MM.1S (cell line): ENCODE measurements around the gene SFMBT2.

Experiments
- DNase-seq: peaks from one replicate; pipeline ENCODE4 v3.0.0-alpha.2; 2015
- H2AFZ ChIP-seq: fragments of 300-600 bp; sonication (generic); 2 replicates; pipeline ENCODE4 v1.6.0; 2016; ENCODE audit warnings: antibody characterized with exemption, low read length
- H3F3A ChIP-seq: fragments of 300-600 bp; sonication (generic); 2 replicates; pipeline ENCODE4 v1.6.1; 2016; ENCODE audit warnings: mild to moderate bottlenecking, antibody characterized with exemption, low read length, moderate library complexity, mixed read lengths; ENCODE audit not compliant: insufficient read depth
- H3K27ac ChIP-seq: fragments of 300-600 bp; sonication (generic); 2 replicates; pipeline ENCODE4 v1.5.1; 2016; ENCODE audit warnings: mild to moderate bottlenecking, low read length
- H3K27me3 ChIP-seq: fragments of 300-600 bp; sonication (generic); replicated peaks from 2 replicates; pipeline ENCODE4 v1.6.0; 2016; ENCODE audit warnings: low read length; ENCODE audit not compliant: insufficient read depth
- H3K36me3 ChIP-seq: fragments of 300-600 bp; sonication (generic); replicated peaks from 2 replicates; pipeline ENCODE4 v1.6.1; 2016; ENCODE audit warnings: mild to moderate bottlenecking, low read length, mixed read lengths; ENCODE audit not compliant: insufficient read depth
- H3K4me1 ChIP-seq: fragments of 300-600 bp; sonication (generic); 2 replicates; pipeline ENCODE4 v1.6.1; 2016; ENCODE audit warnings: low read length, mixed read lengths
- H3K4me2 ChIP-seq: fragments of 300-600 bp; sonication (generic); 2 replicates; pipeline ENCODE4 v1.6.0; 2016; ENCODE audit warnings: low read depth, low read length
- H3K4me3 ChIP-seq: fragments of 300-600 bp; sonication (generic); 2 replicates; pipeline ENCODE4 v1.5.1; 2016; ENCODE audit warnings: low read length, mixed read lengths
- H3K79me2 ChIP-seq: fragments of 300-600 bp; sonication (generic); 2 replicates; pipeline ENCODE4 v1.6.1; 2016; ENCODE audit warnings: mixed run types, low read length, mixed read lengths
- H3K9ac ChIP-seq: fragments of 300-600 bp; sonication (generic); 2 replicates; pipeline ENCODE4 v1.6.1; 2016; ENCODE audit warnings: low read length, mixed read lengths
- H3K9me2 ChIP-seq: fragments of 300-600 bp; sonication (generic); replicated peaks from 2 replicates; pipeline ENCODE4 v1.6.1; 2016; ENCODE audit warnings: mild to moderate bottlenecking, low read length, mixed read lengths; ENCODE audit not compliant: insufficient read depth
- H3K9me3 ChIP-seq: fragments of 300-600 bp; sonication (generic); replicated peaks from 2 replicates; pipeline ENCODE4 v1.6.1; 2016; ENCODE audit warnings: mild to moderate bottlenecking, low read length, mixed read lengths; ENCODE audit not compliant: insufficient read depth
- H4K20me1 ChIP-seq: fragments of 300-600 bp; sonication (generic); 2 replicates; pipeline ENCODE4 v1.6.1; 2016; ENCODE audit warnings: mild to moderate bottlenecking, low read length, moderate library complexity, mixed read lengths; ENCODE audit not compliant: insufficient read depth
- EZH2 ChIP-seq: fragments of 300-600 bp; sonication (generic); optimal IDR thresholded peaks from 2 replicates; pipeline ENCODE3; 2017; ENCODE audit warnings: low read depth, mild to moderate bottlenecking, antibody characterized with exemption, low read length, mixed read lengths
- EZH2phosphoT487 ChIP-seq: fragments of 300-600 bp; sonication (generic); IDR thresholded peaks from 2 replicates; pipeline ENCODE4 v1.6.1; 2018; ENCODE audit warnings: antibody characterized with exemption, low read length
- TF ChIP-seq, protein P1 (sequence below): fragments of 300-600 bp; sonication (generic); IDR thresholded peaks from 2 replicates; pipeline ENCODE4 v1.5.1; 2016; ENCODE audit warnings: antibody characterized with exemption, low read length, mixed read lengths

Gene SFMBT2

DNA sequence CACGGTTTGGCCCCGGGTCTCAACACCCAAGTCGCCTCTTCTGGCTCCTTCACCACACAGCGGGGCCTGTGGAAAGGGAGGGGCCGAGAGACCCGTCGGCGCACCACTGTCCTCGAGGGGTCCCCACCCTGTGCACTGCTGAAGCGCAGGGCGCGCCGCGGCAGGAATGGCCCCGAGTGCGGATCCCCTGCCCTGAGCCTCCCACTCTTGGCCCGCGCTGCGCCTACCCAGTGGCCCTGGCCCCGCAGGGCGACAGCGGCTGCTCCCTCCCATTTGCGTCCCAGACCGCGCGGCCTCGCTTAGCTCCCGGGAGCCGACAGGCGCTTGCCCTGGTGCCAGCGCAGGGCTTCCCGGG, 2.1 kb upstream of the SFMBT2 start:
- H3K9me3 ChIP-seq, result no peaks in the 10 kb centered on the region
- H3K4me3 ChIP-seq, result no peak overlapping the region
- 0 out of 2 replicates have a peak, but pooled peaks cover 4% of the 10 kb centered on the region for H4K20me1 ChIP-seq
- DNase-seq, result no peak
- no peak overlapping the region for H3K9ac ChIP-seq
- no peaks in the 10 kb centered on the region for H3K9me2 ChIP-seq
- no peak overlapping the region for H3K4me2 ChIP-seq
- H3K79me2 ChIP-seq, result peaks cover 34% of the 10 kb centered on the region
- H2AFZ ChIP-seq, result no peak overlapping the region
- TF ChIP-seq, protein P1, sequence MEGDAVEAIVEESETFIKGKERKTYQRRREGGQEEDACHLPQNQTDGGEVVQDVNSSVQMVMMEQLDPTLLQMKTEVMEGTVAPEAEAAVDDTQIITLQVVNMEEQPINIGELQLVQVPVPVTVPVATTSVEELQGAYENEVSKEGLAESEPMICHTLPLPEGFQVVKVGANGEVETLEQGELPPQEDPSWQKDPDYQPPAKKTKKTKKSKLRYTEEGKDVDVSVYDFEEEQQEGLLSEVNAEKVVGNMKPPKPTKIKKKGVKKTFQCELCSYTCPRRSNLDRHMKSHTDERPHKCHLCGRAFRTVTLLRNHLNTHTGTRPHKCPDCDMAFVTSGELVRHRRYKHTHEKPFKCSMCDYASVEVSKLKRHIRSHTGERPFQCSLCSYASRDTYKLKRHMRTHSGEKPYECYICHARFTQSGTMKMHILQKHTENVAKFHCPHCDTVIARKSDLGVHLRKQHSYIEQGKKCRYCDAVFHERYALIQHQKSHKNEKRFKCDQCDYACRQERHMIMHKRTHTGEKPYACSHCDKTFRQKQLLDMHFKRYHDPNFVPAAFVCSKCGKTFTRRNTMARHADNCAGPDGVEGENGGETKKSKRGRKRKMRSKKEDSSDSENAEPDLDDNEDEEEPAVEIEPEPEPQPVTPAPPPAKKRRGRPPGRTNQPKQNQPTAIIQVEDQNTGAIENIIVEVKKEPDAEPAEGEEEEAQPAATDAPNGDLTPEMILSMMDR, result no peak
- TF ChIP-seq EZH2 (no peak), EZH2phosphoT487 (no peak)
- peaks cover 13% of the 10 kb centered on the region for H3F3A ChIP-seq
- no peaks in the 10 kb centered on the region for H3K36me3 ChIP-seq
- H3K27me3 ChIP-seq, result no peaks in the 10 kb centered on the region
- peaks cover 9% of the 10 kb centered on the region; the same call in 1 of the 2 replicates for H3K4me1 ChIP-seq
- no peak overlapping the region for H3K27ac ChIP-seq

DNA sequence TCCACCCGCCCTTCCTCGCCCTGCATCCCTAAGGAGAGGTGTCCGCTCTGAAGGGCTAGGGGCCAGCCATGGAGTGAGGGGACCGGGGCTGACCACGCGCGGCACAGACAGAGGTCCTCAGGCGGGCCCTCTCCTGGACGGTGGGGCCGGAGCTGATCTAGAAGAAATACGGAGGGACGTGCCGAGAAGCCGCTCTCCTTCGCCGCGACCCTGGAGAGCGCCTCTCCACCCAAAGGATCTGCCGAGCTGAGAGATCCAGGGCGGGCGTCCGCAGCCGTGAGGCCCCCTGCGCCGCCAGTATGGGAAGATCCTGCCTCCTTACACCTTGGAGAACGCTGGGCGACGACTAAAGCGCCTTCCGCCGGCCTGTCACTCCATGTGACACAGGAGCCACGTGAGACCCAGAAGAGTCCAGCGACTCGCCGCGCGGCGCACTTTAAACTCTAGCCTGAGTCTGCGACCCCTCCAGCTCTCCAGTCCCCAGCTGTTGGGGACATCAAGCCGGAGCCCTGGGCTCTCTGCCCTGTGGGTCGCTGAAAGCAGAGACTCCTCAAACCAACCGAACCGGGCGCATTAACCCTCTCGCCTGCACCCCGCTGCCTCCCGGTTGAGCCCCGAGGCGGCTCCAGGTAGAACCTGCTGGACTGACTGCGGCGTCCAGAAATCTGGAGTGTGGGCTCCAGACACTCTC, 1.5 kb upstream of the SFMBT2 start:
- no peak for DNase-seq
- Histone ChIP-seq H3F3A (peaks cover 13% of the 10 kb centered on the region), H3K36me3 (no peaks in the 10 kb centered on the region), H3K4me1 (0 out of 2 replicates have a peak, but pooled peaks cover 8% of the 10 kb centered on the region), H3K4me2 (no peak overlapping the region), H4K20me1 (0 out of 2 replicates have a peak, but pooled peaks cover 6% of the 10 kb centered on the region), H3K9me2 (no peaks in the 10 kb centered on the region), H3K4me3 (no peak overlapping the region), H3K79me2 (peaks cover 39% of the 10 kb centered on the region), H3K27me3 (no peaks in the 10 kb centered on the region), H3K9ac (no peak overlapping the region), H3K27ac (no peak overlapping the region), H2AFZ (no peak overlapping the region), H3K9me3 (no peaks in the 10 kb centered on the region)
- TF ChIP-seq EZH2 (no peak), EZH2phosphoT487 (no peak)
- TF ChIP-seq, protein P1, result no peak

DNA sequence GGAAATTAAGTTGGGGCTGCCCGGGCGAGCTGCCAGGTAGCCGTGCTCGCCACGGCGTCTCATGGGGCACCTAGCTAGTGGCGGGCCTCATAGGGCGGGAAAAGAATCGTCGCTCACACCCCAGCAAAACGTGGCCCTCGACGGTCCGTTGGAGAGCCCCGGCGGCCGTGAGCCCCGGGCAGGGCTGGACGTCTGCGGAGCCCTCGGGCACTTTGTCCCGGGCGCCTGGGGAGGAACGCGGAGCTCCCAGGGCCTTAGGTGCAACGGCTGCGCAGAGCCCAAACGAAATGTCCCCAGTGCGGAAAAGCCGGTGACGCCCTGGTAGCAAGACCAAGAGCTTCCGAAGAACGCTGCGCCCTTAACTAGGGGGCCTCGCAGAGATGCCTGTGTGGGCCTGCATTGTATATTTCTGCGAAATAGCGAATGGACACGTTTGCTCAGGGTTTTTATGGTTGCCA, 866 bp upstream of the SFMBT2 start:
- Histone ChIP-seq H3K9me2 (no peaks in the 10 kb centered on the region), H3K4me2 (peak overlapping the region; percentile 96), H4K20me1 (peaks cover 8% of the 10 kb centered on the region; the same call in 1 of the 2 replicates), H2AFZ (no peak overlapping the region), H3K27me3 (no peaks in the 10 kb centered on the region), H3K27ac (no peak overlapping the region), H3K79me2 (peaks cover 46% of the 10 kb centered on the region), H3K9ac (no peak overlapping the region), H3K9me3 (no peaks in the 10 kb centered on the region), H3K4me1 (0 out of 2 replicates have a peak, but pooled peaks cover 6% of the 10 kb centered on the region), H3K36me3 (no peaks in the 10 kb centered on the region), H3K4me3 (peak overlapping the region; percentile 85), H3F3A (peaks cover 13% of the 10 kb centered on the region)
- TF ChIP-seq, protein P1, result no peak
- TF ChIP-seq EZH2phosphoT487 (no peak), EZH2 (no peak)
- DNase-seq, result no peak
